Measurements from ENCODE around the gene AURKAIP1.

DNA sequence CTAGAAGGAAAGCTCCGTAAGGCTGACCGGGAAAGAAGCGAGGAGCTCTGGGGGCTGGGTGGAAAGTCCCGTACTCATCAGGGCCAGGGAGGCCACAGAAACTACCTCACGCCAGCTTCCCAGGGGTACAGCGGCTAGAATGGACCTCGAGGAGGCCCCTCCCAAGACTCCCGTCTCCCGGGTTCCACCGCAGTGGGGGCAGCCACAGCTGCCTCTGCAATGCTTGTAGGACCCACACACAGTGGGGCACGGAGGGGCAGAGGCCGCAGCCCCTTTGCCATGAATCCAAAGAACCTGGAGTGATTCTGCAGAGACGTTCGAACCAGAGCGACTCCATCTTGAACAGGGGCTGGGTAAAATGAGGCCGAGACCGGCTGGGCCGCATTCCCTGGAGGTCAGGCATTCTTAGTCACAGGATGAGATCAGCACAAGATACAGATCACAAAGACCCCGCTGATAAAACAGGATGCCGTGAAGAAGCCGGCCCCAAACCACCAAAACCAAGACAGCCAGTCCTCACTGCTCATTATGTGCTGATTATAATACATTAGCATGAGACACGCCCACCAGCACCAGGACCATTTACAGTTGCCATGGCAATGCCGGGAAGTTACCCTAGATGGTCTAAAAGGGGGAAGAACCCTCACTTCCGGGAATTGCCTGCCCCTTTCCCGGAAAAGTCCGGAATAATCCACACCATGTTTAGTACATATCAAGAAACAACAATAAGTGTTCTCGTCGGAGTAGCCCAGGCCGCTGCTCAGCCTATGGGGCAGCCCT lies 47.6 kb upstream of the AURKAIP1 start:
- TF ChIP-seq POLR2AphosphoS5 (IDR thresholded peaks at IDR 0.05): no peak
- no peak for TF ChIP-seq POLR2A (IDR thresholded peaks at IDR 0.05)

Measured in stomach (tissue), 4 donors.